IMR-90 (cell line): ENCODE results near the gene LCN2. TPM values are rescaled to one million over a fixed set of nuclear protein-coding genes. Genes with fewer than 3 reads are reported as not detected.
A peak's percentile ranks its signal among the peaks of the same experiment; 100 is the strongest.

ENCODE experiments used
- ATAC-seq: fragments of 200-7000 bp; cut with Tn5 transposase; 2 replicates; pipeline ENCODE4 v1.9.1; 2020; ENCODE audit warnings: low read depth, mild to moderate bottlenecking, moderate library complexity
- BruUV-seq: library from RNA; stranded (reverse); fragments of 400-500 nt; replicated peaks from 2 replicates; lab custom pipeline; 2021; lab: Mats Ljungman, UMichigan
- CTCF ChIA-PET: fragments of 300-600 bp; formaldehyde crosslinking; extraction: SDS; loops from one replicate; lab custom pipeline; 2021; ENCODE audit warnings: antibody characterized with exemption; lab: Yijun Ruan, JAX
- POLR2A ChIA-PET: fragments of 300-600 bp; sonication (Branson Sonifier 250); formaldehyde crosslinking; loops from one replicate; lab custom pipeline; 2022; ENCODE audit warnings: antibody characterized with exemption; ENCODE audit not compliant: unreplicated experiment; lab: Charles Lee
- DNase-seq: peaks from one replicate; pipeline ENCODE4 v3.0.0; 2013
- H2AFZ ChIP-seq: replicated peaks from 2 replicates; pipeline ENCODE3; 2013; ENCODE audit warnings: low read length, mild to moderate bottlenecking; ENCODE audit not compliant: poor library complexity
- H2AK5ac ChIP-seq: 2 replicates; pipeline ENCODE4 v1.6.1; 2013; ENCODE audit warnings: low read depth, low read length, inconsistent platforms
- H2AK9ac ChIP-seq: replicated peaks from 2 replicates; pipeline ENCODE3; 2013; ENCODE audit warnings: mild to moderate bottlenecking, low read depth, low read length, moderate library complexity; ENCODE audit not compliant: poor library complexity
- H2BK120ac ChIP-seq: 2 replicates; pipeline ENCODE4 v1.6.1; 2013; ENCODE audit warnings: low read depth, low read length, inconsistent platforms
- H2BK15ac ChIP-seq: 3 replicates; pipeline ENCODE4 v1.6.1; 2013; ENCODE audit warnings: low read depth, low read length, inconsistent platforms
- H2BK20ac ChIP-seq: 2 replicates; pipeline ENCODE4 v1.6.1; 2013; ENCODE audit warnings: low read depth, mild to moderate bottlenecking, inconsistent platforms, low read length, moderate library complexity
- H2BK5ac ChIP-seq: 2 replicates; pipeline ENCODE4 v1.6.1; 2013; ENCODE audit warnings: mild to moderate bottlenecking, low read depth, low read length, inconsistent platforms; ENCODE audit not compliant: poor library complexity, severe bottlenecking
- H3K14ac ChIP-seq: replicated peaks from 2 replicates; pipeline ENCODE4 v1.6.1; 2013; ENCODE audit warnings: low read depth, low read length, inconsistent platforms
- H3K18ac ChIP-seq: 2 replicates; pipeline ENCODE4 v1.6.1; 2013; ENCODE audit warnings: low read depth, low read length, control low read depth
- H3K23ac ChIP-seq: 2 replicates; pipeline ENCODE4 v1.6.1; 2013; ENCODE audit warnings: low read depth, low read length, inconsistent platforms
- H3K27ac ChIP-seq: 2 replicates; pipeline ENCODE4 v1.5.1; 2013; ENCODE audit warnings: mild to moderate bottlenecking, control low read depth, low read length; ENCODE audit not compliant: insufficient read depth
- H3K27me3 ChIP-seq: 2 replicates; pipeline ENCODE4 v1.6.1; 2013; ENCODE audit warnings: low read length; ENCODE audit not compliant: control insufficient read depth, insufficient read depth
- H3K36me3 ChIP-seq: 2 replicates; pipeline ENCODE4 v1.6.1; 2013; ENCODE audit warnings: low read length, mixed read lengths; ENCODE audit not compliant: control insufficient read depth, insufficient read depth
- H3K4ac ChIP-seq: 2 replicates; pipeline ENCODE4 v1.6.1; 2013; ENCODE audit warnings: low read depth, low read length, inconsistent platforms
- H3K4me1 ChIP-seq: 2 replicates; pipeline ENCODE4 v1.6.1; 2013; ENCODE audit warnings: low read length, mixed read lengths; ENCODE audit not compliant: control insufficient read depth, insufficient read depth
- H3K4me2 ChIP-seq: 2 replicates; pipeline ENCODE4 v1.6.1; 2013; ENCODE audit warnings: low read depth, mild to moderate bottlenecking, control low read depth, low read length, moderate library complexity
- H3K4me3 ChIP-seq: 2 replicates; pipeline ENCODE4 v1.5.1; 2013; ENCODE audit warnings: low read depth, mild to moderate bottlenecking, control low read depth, low read length, moderate library complexity; ENCODE audit not compliant: insufficient read depth
- H3K56ac ChIP-seq: 2 replicates; pipeline ENCODE4 v1.6.1; 2013; ENCODE audit warnings: low read length, inconsistent platforms; ENCODE audit not compliant: insufficient read depth; ENCODE audit errors: extremely low read depth
- H3K79me1 ChIP-seq, 2 experiments: 2 replicates each; pipeline ENCODE4 v1.6.1; 2013; ENCODE audit warnings: low read length in 2 of 2, inconsistent platforms in 1 of 2, low read depth in 1 of 2
- H3K9ac ChIP-seq: 2 replicates; pipeline ENCODE4 v1.6.1; 2013; ENCODE audit warnings: low read depth, low read length, control low read depth
- H3K9me1 ChIP-seq: 2 replicates; pipeline ENCODE4 v1.6.1; 2013; ENCODE audit warnings: low read length, inconsistent platforms; ENCODE audit not compliant: insufficient read depth
- H3K9me3 ChIP-seq: 2 replicates; pipeline ENCODE4 v1.6.1; 2013; ENCODE audit warnings: low read length; ENCODE audit not compliant: control insufficient read depth, insufficient read depth
- H4K20me1 ChIP-seq: 2 replicates; pipeline ENCODE4 v1.6.1; 2013; ENCODE audit warnings: low read length, inconsistent platforms; ENCODE audit not compliant: insufficient read depth
- H4K5ac ChIP-seq: 2 replicates; pipeline ENCODE4 v1.6.1; 2013; ENCODE audit warnings: mild to moderate bottlenecking, low read depth, low read length, control low read depth
- H4K8ac ChIP-seq, 2 experiments: 2 replicates each; pipeline ENCODE4 v1.6.1; 2013; ENCODE audit warnings: low read depth in 2 of 2, low read length in 2 of 2, control low read depth in 1 of 2, inconsistent platforms in 1 of 2
- H4K91ac ChIP-seq: 2 replicates; pipeline ENCODE4 v1.6.1; 2013; ENCODE audit warnings: low read depth, low read length, inconsistent platforms; ENCODE audit not compliant: insufficient read depth
- BHLHE40 ChIP-seq: fragments of 150-350 bp; IDR thresholded peaks from 2 replicates; pipeline ENCODE4 v1.6.1; 2016; ENCODE audit warnings: mild to moderate bottlenecking, low read depth, low read length
- CEBPB ChIP-seq: IDR thresholded peaks from 2 replicates; pipeline ENCODE4 v1.6.1; 2012; ENCODE audit warnings: low read depth, low read length, improper control_type of control experiment
- CHD1 ChIP-seq: IDR thresholded peaks from 2 replicates; pipeline ENCODE4 v1.6.1; 2012; ENCODE audit warnings: low read depth, low read length, improper control_type of control experiment
- CTCF ChIP-seq: conservative IDR thresholded peaks from 2 replicates; pipeline ENCODE4 v1.5.1; 2012; ENCODE audit warnings: mild to moderate bottlenecking, low read depth, low read length, improper control_type of control experiment
- ELK1 ChIP-seq: fragments of 150-350 bp; IDR thresholded peaks from 2 replicates; pipeline ENCODE4 v1.6.1; 2016; ENCODE audit warnings: low read depth, mild to moderate bottlenecking, low read length, moderate library complexity, borderline replicate concordance
- MAFK ChIP-seq: IDR thresholded peaks from 2 replicates; pipeline ENCODE4 v1.6.1; 2012; ENCODE audit warnings: low read depth, low read length, improper control_type of control experiment
- NFE2L2 ChIP-seq: fragments of 150-350 bp; IDR thresholded peaks from 2 replicates; pipeline ENCODE4 v1.6.1; 2016; ENCODE audit warnings: low read depth, mild to moderate bottlenecking, low read length
- POLR2A ChIP-seq: IDR thresholded peaks from 2 replicates; pipeline ENCODE4 v1.6.1; 2012; ENCODE audit warnings: mild to moderate bottlenecking, low read depth, low read length
- RAD21 ChIP-seq: IDR thresholded peaks from 2 replicates; pipeline ENCODE4 v1.6.1; 2012; ENCODE audit warnings: low read length, improper control_type of control experiment
- RCOR1 ChIP-seq: IDR thresholded peaks from 2 replicates; pipeline ENCODE4 v1.6.1; 2012; ENCODE audit warnings: mild to moderate bottlenecking, low read length, improper control_type of control experiment; ENCODE audit not compliant: insufficient replicate concordance
- RFX5 ChIP-seq: IDR thresholded peaks from 2 replicates; pipeline ENCODE4 v1.8.0; 2012; ENCODE audit warnings: low read depth, mild to moderate bottlenecking, low read length, moderate library complexity
- SMC3 ChIP-seq: fragments of 150-350 bp; IDR thresholded peaks from 2 replicates; pipeline ENCODE4 v1.6.1; 2016; ENCODE audit warnings: low read depth, mild to moderate bottlenecking, antibody characterized with exemption, low read length, moderate library complexity
- USF2 ChIP-seq: fragments of 150-350 bp; IDR thresholded peaks from 2 replicates; pipeline ENCODE4 v1.6.1; 2017; ENCODE audit warnings: mild to moderate bottlenecking, antibody characterized with exemption, low read length, low read depth
- WGBS, 2 experiments: methylation state at CpG; one replicate each; pipeline versions ENCODE4 v1.1.5 to v1.1.7; 2013; ENCODE audit warnings: missing lambda C conversion rate in 2 of 2; ENCODE audit not compliant: insufficient read length in 1 of 2; ENCODE audit errors: extremely low coverage in 2 of 2; 5-methylcytosine and 5-hydroxymethylcytosine counted together
- dilution Hi-C: fragments of 300-500 bp; cut with HindIII; formaldehyde crosslinking; loops from one replicate; pipeline ENCODE4 v1.14.3; 2018; ENCODE audit warnings: low sequenced_read_pairs; ENCODE audit not compliant: unreplicated experiment
- in situ Hi-C: fragments of 300-500 bp; cut with MboI; formaldehyde crosslinking; loops from 3 replicates; pipeline ENCODE4 v1.14.3; 2019; ENCODE audit warnings: low sequenced_read_pairs, inconsistent platforms, mixed read lengths
- intact Hi-C: fragments of 100-400 bp; cut with micrococcal nuclease; formaldehyde crosslinking; loops from 2 replicates; pipeline ENCODE4 v1.10.0; 2022
- polyA plus RNA-seq, 3 experiments: library from polyadenylated mRNA; depleted of rRNA; stranded (reverse); fragments of >200 nt; gene quantifications; 2 replicates each; pipeline ENCODE4 v1.2.3, GENCODE V29; 2012; ENCODE audit warnings: low replicate concordance in 1 of 3
- total RNA-seq: library from RNA; depleted of rRNA; stranded (reverse); fragments of >200 nt; gene quantifications from 2 replicates; pipeline ENCODE4 v1.2.3, GENCODE V29; 2012

LCN2 gene
- total and polyA plus RNA-seq, 2 of the 4 experiments (the other 2 are of a cell fraction), result not detected

GRCh38 chr9:128136816-128137793 lies 12.1 kb upstream of the LCN2 start:
- no TSS peak for BruUV-seq
- TF ChIP-seq POLR2A (no peak), CHD1 (no peak), CTCF (no peak), USF2 (no peak), RCOR1 (no peak), SMC3 (no peak), MAFK (no peak), CEBPB (0 out of 2 replicates have a peak, but pooled peaks have one; percentile 5), RAD21 (no peak), NFE2L2 (no peak), RFX5 (no peak), ELK1 (no peak), BHLHE40 (peak; percentile 96)

More at GRCh38 chr9:128136816-128137793, 12.1 kb upstream of the LCN2 start:
- no peak overlapping the region for H2BK5ac ChIP-seq
- H3K9me3 ChIP-seq, result no peaks in the 10 kb centered on the region; the same call in 1 of the 2 replicates
- H2BK15ac ChIP-seq, result no peak overlapping the region
- ATAC-seq (peak; percentile 82), DNase-seq (peak; percentile 87)
- WGBS, 2 experiments, result 69% methylated on average over 7 of the region's 18 CpGs; no CpG with 5 or more reads in 1 of the 2 experiments
- no peaks in the 10 kb centered on the region for H3K79me1 ChIP-seq
- H3K23ac ChIP-seq, result no peak overlapping the region
- ChIA-PET POLR2A (no interaction called here), CTCF (interaction anchor here (1.7 kb wide), 1 partner anchor 19 kb away, joined by 5 read pairs; no protein-coding TSS in a partner anchor)
- H3K9ac ChIP-seq, result no peak overlapping the region
- H2AK5ac ChIP-seq, result peak overlapping the region; percentile 49
- peaks cover 6% of the 10 kb centered on the region for H3K4me1 ChIP-seq
- 0 out of 2 replicates have a peak, but pooled peaks cover 4% of the 10 kb centered on the region for H4K20me1 ChIP-seq
- peak overlapping the region; percentile 36 for H3K4ac ChIP-seq
- H3K27ac ChIP-seq, result no peak overlapping the region
- no peak overlapping the region for H3K4me2 ChIP-seq
- no peak overlapping the region for H2AK9ac ChIP-seq
- H4K5ac ChIP-seq, result no peak overlapping the region
- no peaks in the 10 kb centered on the region for H3K36me3 ChIP-seq
- dilution Hi-C loops (no loop called here), intact Hi-C loops (no loop called here), in situ Hi-C loops (no loop called here)
- 0 out of 2 replicates have a peak overlapping the region, but pooled peaks have one; percentile 16 for H2BK120ac ChIP-seq
- no peak overlapping the region for H2BK20ac ChIP-seq
- H3K56ac ChIP-seq, result no peak overlapping the region
- H3K4me3 ChIP-seq, result no peak overlapping the region
- H4K8ac ChIP-seq, result no peak overlapping the region
- H3K9me1 ChIP-seq, result peaks cover 8% of the 10 kb centered on the region
- no peak overlapping the region for H3K18ac ChIP-seq
- 0 out of 2 replicates have a peak overlapping the region, but pooled peaks have one; percentile 1 for H3K14ac ChIP-seq
- H3K27me3 ChIP-seq, result peaks cover 10% of the 10 kb centered on the region
- H4K91ac ChIP-seq, result peak overlapping the region; percentile 40; the same call in 1 of the 2 replicates
- H2AFZ ChIP-seq, result no peak overlapping the region
